Stimulated activated CD4-positive, alpha-beta T cell treated with anti-CD3 and anti-CD28 coated beads, Interleukin-15, amount 100 ng/mL, for 1 hour (primary cell): Measurements from ENCODE around the gene ADGRD1.
"Not testable (repeated sequence)": the region's sequence is repeated elsewhere in the genome, so short reads cannot be mapped to it uniquely, and the experiment has no call there.

Experiments used
- DNase-seq, 2 donors: peaks; one replicate each; pipeline ENCODE4 v3.0.0-alpha.2; 2020; ENCODE audit warnings: low read depth in 1 of 2, low spot score in 1 of 2

ADGRD1 gene

GRCh38 chr12:131067981-131068851 is 114.5 kb downstream of the ADGRD1 start:
- no peak for DNase-seq

- not testable (repeated sequence) for DNase-seq
These were observed 115.4 kb downstream of the ADGRD1 start for GRCh38 chr12:131068926-131069720.

- DNase-seq: not testable (repeated sequence)
These were observed 116.4 kb downstream of the ADGRD1 start for GRCh38 chr12:131070136-131070535.

GRCh38 chr12:131070668-131071067 is 117.0 kb downstream of the ADGRD1 start:
- DNase-seq: not testable (repeated sequence)

- DNase-seq: not testable (repeated sequence)
These were observed 117.6 kb downstream of the ADGRD1 start for GRCh38 chr12:131071234-131071820.

GRCh38 chr12:131071950-131072349 is 118.2 kb downstream of the ADGRD1 start:
- not testable (repeated sequence) for DNase-seq

- no peak for DNase-seq
These were observed 118.9 kb downstream of the ADGRD1 start for GRCh38 chr12:131072451-131073230.

- no peak for DNase-seq
These were observed 120.7 kb downstream of the ADGRD1 start for GRCh38 chr12:131074221-131075083.

GRCh38 chr12:131075194-131075593 is 121.5 kb downstream of the ADGRD1 start:
- no peak for DNase-seq

GRCh38 chr12:131075611-131076010 is 121.9 kb downstream of the ADGRD1 start:
- no peak for DNase-seq

GRCh38 chr12:131076296-131076695 is 122.6 kb downstream of the ADGRD1 start:
- no peak for DNase-seq

GRCh38 chr12:131076791-131077747 is 123.4 kb downstream of the ADGRD1 start:
- DNase-seq: no peak

- DNase-seq: no peak
These were observed 124.3 kb downstream of the ADGRD1 start for GRCh38 chr12:131077931-131078391.

- DNase-seq: no peak
These were observed 128.8 kb downstream of the ADGRD1 start for GRCh38 chr12:131082290-131083194.

GRCh38 chr12:131084341-131085011 is 130.8 kb downstream of the ADGRD1 start:
- no peak for DNase-seq

- DNase-seq: no peak
These were observed 131.6 kb downstream of the ADGRD1 start for GRCh38 chr12:131085125-131085815.
